ENCODE results near the gene UBAP1L.

DNA sequence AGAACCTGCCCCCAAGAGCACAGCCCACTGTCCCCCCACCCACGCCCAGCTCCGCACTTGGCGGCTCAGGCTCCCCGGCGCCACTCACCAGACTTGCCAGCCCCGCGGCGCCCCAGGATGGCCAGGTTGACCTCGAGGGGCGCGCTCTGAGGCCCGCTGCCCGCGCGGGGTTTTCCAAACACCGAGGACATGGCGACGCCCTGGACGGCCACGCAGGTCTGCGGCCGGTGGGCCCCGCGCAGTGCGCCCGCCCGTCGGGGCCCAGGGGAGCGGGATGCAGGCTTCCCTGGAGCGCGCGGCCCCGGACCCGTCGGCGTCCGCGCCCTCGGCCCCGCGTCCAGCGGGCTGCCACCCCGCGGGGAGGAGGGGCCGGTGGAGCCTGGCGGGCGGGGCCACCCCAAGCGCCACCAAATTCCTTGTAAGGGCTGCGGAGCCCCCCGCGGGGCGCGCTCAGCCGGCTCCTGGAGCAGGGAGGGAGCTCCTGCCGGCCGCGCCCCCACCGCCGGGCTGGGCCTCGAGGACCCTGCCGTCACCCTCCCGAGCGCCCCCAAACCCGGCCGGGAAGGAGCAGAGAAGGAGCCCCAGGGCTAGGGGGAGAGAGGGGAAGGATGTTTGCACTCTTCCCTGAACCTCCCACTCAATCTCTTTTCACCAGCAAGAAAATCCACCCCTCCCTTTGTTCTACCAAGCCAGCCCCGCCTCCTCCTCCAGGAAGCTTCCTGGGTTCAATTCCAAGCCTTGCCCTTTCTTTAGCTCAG, 47.2 kb downstream of the UBAP1L start, which contains the start of gene RASL12:
- TF ChIP-seq, protein P1, sequence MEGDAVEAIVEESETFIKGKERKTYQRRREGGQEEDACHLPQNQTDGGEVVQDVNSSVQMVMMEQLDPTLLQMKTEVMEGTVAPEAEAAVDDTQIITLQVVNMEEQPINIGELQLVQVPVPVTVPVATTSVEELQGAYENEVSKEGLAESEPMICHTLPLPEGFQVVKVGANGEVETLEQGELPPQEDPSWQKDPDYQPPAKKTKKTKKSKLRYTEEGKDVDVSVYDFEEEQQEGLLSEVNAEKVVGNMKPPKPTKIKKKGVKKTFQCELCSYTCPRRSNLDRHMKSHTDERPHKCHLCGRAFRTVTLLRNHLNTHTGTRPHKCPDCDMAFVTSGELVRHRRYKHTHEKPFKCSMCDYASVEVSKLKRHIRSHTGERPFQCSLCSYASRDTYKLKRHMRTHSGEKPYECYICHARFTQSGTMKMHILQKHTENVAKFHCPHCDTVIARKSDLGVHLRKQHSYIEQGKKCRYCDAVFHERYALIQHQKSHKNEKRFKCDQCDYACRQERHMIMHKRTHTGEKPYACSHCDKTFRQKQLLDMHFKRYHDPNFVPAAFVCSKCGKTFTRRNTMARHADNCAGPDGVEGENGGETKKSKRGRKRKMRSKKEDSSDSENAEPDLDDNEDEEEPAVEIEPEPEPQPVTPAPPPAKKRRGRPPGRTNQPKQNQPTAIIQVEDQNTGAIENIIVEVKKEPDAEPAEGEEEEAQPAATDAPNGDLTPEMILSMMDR (IDR thresholded peaks at IDR 0.05) = no peak
- TF ChIP-seq POLR2A (IDR thresholded peaks at IDR 0.05) = no peak

Measured in testis (tissue), 2 donors.